Urinary bladder (tissue), 4 donors: ENCODE results near the gene CRLF1. TPM values are rescaled to one million over a fixed set of nuclear protein-coding genes. Genes with fewer than 3 reads are reported as not detected.

Source experiments
- DNase-seq: peaks from one replicate; pipeline ENCODE4 v3.0.0-alpha.2; 2015; ENCODE audit errors: extremely low spot score
- H3K27ac ChIP-seq: one replicate; pipeline ENCODE4 v1.5.1; 2013; ENCODE audit warnings: low read depth, mild to moderate bottlenecking, moderate library complexity
- H3K36me3 ChIP-seq: one replicate; pipeline ENCODE4 v1.6.1; 2013; ENCODE audit warnings: mild to moderate bottlenecking, moderate library complexity; ENCODE audit not compliant: insufficient read depth
- H3K4me1 ChIP-seq: one replicate; pipeline ENCODE4 v1.6.1; 2013; ENCODE audit warnings: mild to moderate bottlenecking, moderate library complexity; ENCODE audit not compliant: insufficient read depth
- H3K4me3 ChIP-seq: one replicate; pipeline ENCODE4 v1.5.1; 2013; ENCODE audit warnings: low read depth, low read length
- WGBS: extraction: QIAGEN DNeasy Blood & Tissue Kit; methylation state at CpG from one replicate; pipeline ENCODE4 v1.1.7; 2013; 5-methylcytosine and 5-hydroxymethylcytosine counted together
- polyA plus RNA-seq: library from polyadenylated mRNA; stranded (reverse); fragments of 200-250 nt; gene quantifications from one replicate; pipeline ENCODE4 v1.2.3, GENCODE V29; 2013
- small RNA-seq: library from RNA; depleted of rRNA; stranded (forward); fragments of <200 nt; gene quantifications from one replicate; pipeline ENCODE3, GENCODE V24; 2014
- total RNA-seq: library from RNA; depleted of rRNA; stranded (reverse); fragments of >200 nt; gene quantifications from one replicate; pipeline ENCODE4 v1.2.3, GENCODE V29; 2014
- donor health status: healthy with polysubstance abuse.
- donor health status: healthy.

The CRLF1 gene
- total and polyA plus RNA-seq, 2 donors, result 2.5 to 119 TPM

DNA sequence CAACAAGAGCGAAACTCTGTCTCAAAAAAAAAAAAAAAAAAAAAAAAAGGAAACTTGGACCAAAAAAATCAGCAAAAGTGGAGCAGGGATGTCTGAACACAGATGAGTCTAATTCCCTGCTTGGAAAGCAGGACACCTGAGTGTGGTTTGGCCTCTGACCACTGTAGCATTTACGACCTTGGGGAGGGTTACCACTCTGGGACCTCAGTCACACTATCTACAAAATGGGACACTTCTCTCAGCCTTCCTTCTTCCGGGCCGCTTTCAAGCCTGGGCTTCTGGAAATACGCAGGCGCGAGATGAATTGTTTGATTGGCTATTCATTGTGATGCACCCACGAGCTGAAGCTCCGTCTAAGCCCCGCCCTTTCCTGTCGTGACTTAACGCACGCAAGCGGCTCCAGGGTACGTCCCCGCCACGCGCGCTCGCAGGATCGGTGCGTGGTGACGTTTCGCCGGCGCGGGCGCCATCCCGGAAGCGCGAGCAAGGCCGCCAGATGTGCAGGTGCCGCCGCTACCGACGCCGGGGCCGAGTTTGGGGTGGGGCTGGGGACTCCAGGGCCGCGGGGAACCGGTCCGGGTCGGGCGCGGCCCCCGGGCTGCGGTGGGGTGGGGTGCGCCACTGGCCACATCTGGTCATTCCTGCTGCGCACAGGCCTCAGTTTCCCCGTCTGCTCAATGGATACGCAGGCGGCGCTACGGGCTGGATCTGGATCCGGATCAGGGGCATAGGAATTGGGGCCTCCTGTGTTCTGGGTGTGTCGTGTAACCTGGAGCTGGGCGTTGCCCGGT lies 49.0 kb downstream of the CRLF1 start, which contains the start of gene KXD1:
TSS of gene KXD1 (plus strand) at position 460 of the 791 bp plus-strand sequence. CDS start 4,187 bp downstream, outside the sequence.
- DNase-seq, result peak; percentile 95
- H3K36me3 ChIP-seq, result no peaks in the 10 kb centered on the region
- peak within 1 kb of the TSS; percentile 95 for H3K4me3 ChIP-seq
- WGBS, result under 1% methylated on average over 58 of the region's 58 CpGs
- peak within 1 kb of the TSS; percentile 94 for H3K27ac ChIP-seq
- H3K4me1 ChIP-seq, result no peaks in the 10 kb centered on the region

GRCh38 chr19:18551631-18552030 lies 55.0 kb downstream of the CRLF1 start:
- 40% methylated on average over 6 of the region's 6 CpGs for WGBS
- H3K4me1 ChIP-seq, result no peaks in the 10 kb centered on the region
- H3K36me3 ChIP-seq, result no peaks in the 10 kb centered on the region
- H3K4me3 ChIP-seq, result no peak overlapping the region
- no peak for DNase-seq
- no peak overlapping the region for H3K27ac ChIP-seq

- H3K4me3 ChIP-seq, result peak overlapping the region; percentile 98
- H3K4me1 ChIP-seq, result peaks cover 1% of the 10 kb centered on the region
- 9% methylated on average over 12 of the region's 12 CpGs for WGBS
- no peak for DNase-seq
- no peaks in the 10 kb centered on the region for H3K36me3 ChIP-seq
- H3K27ac ChIP-seq, result no peak overlapping the region
Measured at GRCh38 chr19:18543814-18544475, 62.7 kb downstream of the CRLF1 start.

Small RNA genes lying within 50 kb of the gene (small RNA-seq; reads per million reads assigned to genes)
- not detected for gene RN7SL155P

Other genes starting within 250 kb of the CRLF1 start
- gene GDF15, start 220.6 kb downstream of the CRLF1 start, total RNA-seq, result 12.5 TPM
- 58.2 TPM for gene GDF15, start 220.6 kb downstream of the CRLF1 start, polyA plus RNA-seq
- 2.9 TPM for gene LRRC25, start 209.2 kb downstream of the CRLF1 start, total RNA-seq
- 7.0 TPM for gene LRRC25, start 209.2 kb downstream of the CRLF1 start, polyA plus RNA-seq
- 28.8 TPM for gene SSBP4, start 187.4 kb downstream of the CRLF1 start, total RNA-seq
- gene SSBP4, start 187.4 kb downstream of the CRLF1 start, polyA plus RNA-seq, result 81.3 TPM
- gene ISYNA1, start 168.7 kb downstream of the CRLF1 start, total RNA-seq, result 26.0 TPM
- 35.6 TPM for gene ISYNA1, start 168.7 kb downstream of the CRLF1 start, polyA plus RNA-seq
- 9.7 TPM for gene ELL, start 84.7 kb downstream of the CRLF1 start, total RNA-seq
- 13.9 TPM for gene ELL, start 84.7 kb downstream of the CRLF1 start, polyA plus RNA-seq
- 71.3 TPM for gene FKBP8, start 63.2 kb downstream of the CRLF1 start, total RNA-seq
- 317 TPM for gene FKBP8, start 63.2 kb downstream of the CRLF1 start, polyA plus RNA-seq
- gene KXD1, start 48.9 kb downstream of the CRLF1 start, total RNA-seq, result 33.8 TPM
- gene KXD1, start 48.9 kb downstream of the CRLF1 start, polyA plus RNA-seq, result 120 TPM
- gene UBA52, start 34.9 kb downstream of the CRLF1 start, total RNA-seq, result 610 TPM
- 1,360 TPM for gene UBA52, start 34.9 kb downstream of the CRLF1 start, polyA plus RNA-seq
- 18.9 TPM for gene REX1BD, start 18.0 kb downstream of the CRLF1 start, total RNA-seq
- gene REX1BD, start 18.0 kb downstream of the CRLF1 start, polyA plus RNA-seq, result 103 TPM
- gene TMEM59L, start 6.1 kb upstream of the CRLF1 start, total RNA-seq, result 3.9 TPM
- 5.5 TPM for gene TMEM59L, start 6.1 kb upstream of the CRLF1 start, polyA plus RNA-seq
- 2.5 TPM for gene KLHL26, start 30.2 kb upstream of the CRLF1 start, total RNA-seq
- 12.5 TPM for gene KLHL26, start 30.2 kb upstream of the CRLF1 start, polyA plus RNA-seq
- gene CRTC1, start 76.9 kb upstream of the CRLF1 start, total RNA-seq, result 4.8 TPM
- gene CRTC1, start 76.9 kb upstream of the CRLF1 start, polyA plus RNA-seq, result 13.6 TPM
- gene COMP, start 184.5 kb upstream of the CRLF1 start, total RNA-seq, result 0.90 TPM
- 25.0 TPM for gene COMP, start 184.5 kb upstream of the CRLF1 start, polyA plus RNA-seq
- gene UPF1, start 225.2 kb upstream of the CRLF1 start, total RNA-seq, result 34.4 TPM
- gene UPF1, start 225.2 kb upstream of the CRLF1 start, polyA plus RNA-seq, result 52.9 TPM